ENCODE results near the gene ITGB3BP.

Gene ITGB3BP

GRCh38 chr1:63418101-63418500 is 104.9 kb downstream of the ITGB3BP start:
- no peak for DNase-seq

GRCh38 chr1:63414691-63415365 is 108.2 kb downstream of the ITGB3BP start:
- DNase-seq = no peak

DNA sequence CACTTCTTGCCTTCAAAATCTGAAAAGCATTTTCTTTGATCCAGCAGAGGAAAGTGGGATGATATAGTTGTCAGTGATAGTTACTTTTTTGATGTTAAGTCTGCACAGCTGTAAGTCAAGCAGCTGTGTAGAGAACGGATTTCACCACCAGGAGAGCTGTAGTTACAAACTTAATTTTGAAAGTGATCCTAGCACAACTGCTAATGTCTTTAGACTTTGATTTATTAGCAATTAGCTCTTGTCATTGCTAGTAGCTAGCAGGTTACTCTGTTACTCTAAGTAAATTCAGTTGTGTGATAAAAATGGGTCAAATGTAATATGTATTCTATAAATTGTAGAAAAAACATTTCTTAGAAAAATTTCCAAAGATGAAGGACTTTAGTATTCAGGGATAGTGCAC is 109.6 kb downstream of the ITGB3BP start:
- no peak for DNase-seq

- DNase-seq = no peak
Measured at GRCh38 chr1:63411066-63411465, 112.0 kb downstream of the ITGB3BP start.

- no peak for DNase-seq
Measured at GRCh38 chr1:63408331-63408730, 114.7 kb downstream of the ITGB3BP start.

- DNase-seq = no peak
Measured at GRCh38 chr1:63407002-63407401, 116.0 kb downstream of the ITGB3BP start.

GRCh38 chr1:63405987-63406386 is 117.0 kb downstream of the ITGB3BP start:
- no peak for DNase-seq

DNA sequence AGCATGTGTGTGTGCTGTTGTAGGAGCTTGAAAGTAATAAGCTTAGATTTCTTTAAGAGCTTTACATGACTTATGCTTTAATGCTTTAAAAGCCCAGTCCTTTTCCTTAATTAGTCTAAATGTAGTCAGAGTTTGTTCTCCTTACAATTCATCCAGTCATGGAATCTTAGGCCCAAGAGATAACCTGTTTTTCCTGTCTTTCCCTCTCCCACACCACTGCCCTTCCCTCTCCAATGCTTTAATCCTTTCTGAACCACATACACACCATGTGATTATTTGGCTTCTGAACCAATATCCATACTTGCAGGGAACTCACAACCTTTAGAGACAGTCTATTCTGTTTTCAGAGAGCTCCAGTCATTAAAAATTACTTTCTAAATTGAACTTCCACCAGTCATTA is 118.0 kb downstream of the ITGB3BP start:
- DNase-seq = no peak

DNA sequence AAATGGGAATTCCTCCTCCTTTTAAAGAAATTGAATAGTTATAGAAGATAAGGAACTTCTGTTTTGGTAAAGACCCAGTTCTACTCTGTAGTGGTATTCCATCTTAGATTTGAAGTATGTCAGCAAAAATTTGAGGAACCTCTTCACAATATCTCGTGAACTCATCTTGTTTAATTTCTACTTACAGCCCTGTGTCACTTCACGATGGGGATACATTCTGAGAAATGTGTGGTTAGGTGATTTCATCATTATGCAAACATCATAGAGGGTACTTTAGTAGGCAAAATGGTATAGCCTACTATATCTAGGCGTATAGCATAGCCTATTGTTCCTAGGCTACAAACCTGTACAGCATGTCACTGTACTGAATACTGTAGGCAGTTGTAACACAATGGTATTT is 119.6 kb downstream of the ITGB3BP start:
- no peak for DNase-seq

- no peak for DNase-seq
Measured at GRCh38 chr1:63401945-63402344, 121.1 kb downstream of the ITGB3BP start.

Measured in amygdala (tissue), 56 donors.